HG03097 (cell line): ENCODE measurements around the gene BNC2.
"Not testable (repeated sequence)": the region's sequence is repeated elsewhere in the genome, so short reads cannot be mapped to it uniquely, and the experiment has no call there.

Experiments
- ATAC-seq: cut with Tn5 transposase; IDR thresholded peaks from one replicate; pipeline ENCODE4 v1.9.1; 2021; ENCODE audit not compliant: unreplicated experiment, low FRiP score

The BNC2 gene, protein sequence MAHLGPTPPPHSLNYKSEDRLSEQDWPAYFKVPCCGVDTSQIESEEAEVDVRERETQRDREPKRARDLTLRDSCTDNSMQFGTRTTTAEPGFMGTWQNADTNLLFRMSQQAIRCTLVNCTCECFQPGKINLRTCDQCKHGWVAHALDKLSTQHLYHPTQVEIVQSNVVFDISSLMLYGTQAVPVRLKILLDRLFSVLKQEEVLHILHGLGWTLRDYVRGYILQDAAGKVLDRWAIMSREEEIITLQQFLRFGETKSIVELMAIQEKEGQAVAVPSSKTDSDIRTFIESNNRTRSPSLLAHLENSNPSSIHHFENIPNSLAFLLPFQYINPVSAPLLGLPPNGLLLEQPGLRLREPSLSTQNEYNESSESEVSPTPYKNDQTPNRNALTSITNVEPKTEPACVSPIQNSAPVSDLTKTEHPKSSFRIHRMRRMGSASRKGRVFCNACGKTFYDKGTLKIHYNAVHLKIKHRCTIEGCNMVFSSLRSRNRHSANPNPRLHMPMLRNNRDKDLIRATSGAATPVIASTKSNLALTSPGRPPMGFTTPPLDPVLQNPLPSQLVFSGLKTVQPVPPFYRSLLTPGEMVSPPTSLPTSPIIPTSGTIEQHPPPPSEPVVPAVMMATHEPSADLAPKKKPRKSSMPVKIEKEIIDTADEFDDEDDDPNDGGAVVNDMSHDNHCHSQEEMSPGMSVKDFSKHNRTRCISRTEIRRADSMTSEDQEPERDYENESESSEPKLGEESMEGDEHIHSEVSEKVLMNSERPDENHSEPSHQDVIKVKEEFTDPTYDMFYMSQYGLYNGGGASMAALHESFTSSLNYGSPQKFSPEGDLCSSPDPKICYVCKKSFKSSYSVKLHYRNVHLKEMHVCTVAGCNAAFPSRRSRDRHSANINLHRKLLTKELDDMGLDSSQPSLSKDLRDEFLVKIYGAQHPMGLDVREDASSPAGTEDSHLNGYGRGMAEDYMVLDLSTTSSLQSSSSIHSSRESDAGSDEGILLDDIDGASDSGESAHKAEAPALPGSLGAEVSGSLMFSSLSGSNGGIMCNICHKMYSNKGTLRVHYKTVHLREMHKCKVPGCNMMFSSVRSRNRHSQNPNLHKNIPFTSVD

DNA sequence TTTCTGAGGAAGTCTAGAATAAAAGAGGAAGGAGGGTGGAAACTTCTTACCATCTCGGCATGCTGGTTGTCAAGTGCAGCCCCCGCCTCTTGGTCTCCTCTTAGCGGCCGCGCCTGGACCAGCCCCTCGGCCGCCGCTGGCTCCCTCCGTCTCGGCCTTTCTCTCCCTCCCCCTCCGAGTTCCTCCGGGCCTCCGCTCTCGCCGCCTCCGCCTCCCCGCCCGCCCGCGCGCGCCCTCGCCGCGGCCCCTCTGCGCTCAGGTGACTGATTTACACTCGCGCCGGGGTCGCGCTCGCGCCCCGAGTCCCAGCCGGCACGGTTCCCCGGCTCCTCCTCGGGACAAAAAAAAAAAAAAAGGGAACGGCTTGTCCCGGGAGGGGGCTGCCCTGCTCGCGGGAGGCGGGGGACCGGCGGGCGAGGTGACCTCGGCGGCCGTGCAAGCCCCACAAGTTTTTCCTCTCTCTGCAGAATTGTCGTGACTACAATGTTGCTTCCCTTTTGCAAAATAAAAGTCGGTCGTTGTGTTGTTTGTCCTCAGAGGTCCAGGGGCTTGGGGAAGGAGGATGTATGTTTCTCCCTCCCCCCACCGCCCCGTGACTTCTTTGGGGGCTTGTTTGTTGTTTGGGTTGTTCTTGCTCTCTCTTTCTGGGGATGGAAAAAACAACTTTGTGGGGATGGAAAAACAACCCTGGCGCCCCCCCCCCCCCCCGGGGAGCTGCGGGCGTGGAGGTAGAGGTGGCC is at the start of gene BNC2:
Gene BNC2, minus strand, starts transcription at position 75 of the 740 bp plus-strand sequence. Its CDS starts 22 bp downstream, at position 53.
- ATAC-seq, result no peak

DNA sequence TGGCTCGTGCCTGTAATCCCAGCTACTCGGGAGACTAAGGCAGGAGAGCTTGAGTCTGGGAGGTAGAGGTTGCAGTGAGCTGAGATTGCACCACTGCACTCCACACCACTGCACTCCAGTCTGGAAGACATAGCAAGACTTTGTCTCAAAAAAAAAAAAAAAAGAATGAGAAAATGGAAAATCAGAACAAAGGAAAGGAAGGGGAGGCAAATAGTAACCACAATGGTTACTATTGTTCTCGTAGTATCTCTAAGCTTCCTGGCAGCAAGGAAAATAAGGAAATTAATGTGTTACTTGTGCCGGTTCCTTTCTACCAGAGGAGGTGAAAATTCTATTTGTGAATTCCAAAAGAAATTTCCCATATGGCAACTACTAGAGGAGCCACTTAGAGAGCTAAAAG is 48.5 kb upstream of the BNC2 start:
- no peak for ATAC-seq

GRCh38 chr9:16915126-16915831 is 44.8 kb upstream of the BNC2 start:
- ATAC-seq, result no peak

- ATAC-seq, result no peak
Measured at GRCh38 chr9:16912197-16912596, 41.7 kb upstream of the BNC2 start.

DNA sequence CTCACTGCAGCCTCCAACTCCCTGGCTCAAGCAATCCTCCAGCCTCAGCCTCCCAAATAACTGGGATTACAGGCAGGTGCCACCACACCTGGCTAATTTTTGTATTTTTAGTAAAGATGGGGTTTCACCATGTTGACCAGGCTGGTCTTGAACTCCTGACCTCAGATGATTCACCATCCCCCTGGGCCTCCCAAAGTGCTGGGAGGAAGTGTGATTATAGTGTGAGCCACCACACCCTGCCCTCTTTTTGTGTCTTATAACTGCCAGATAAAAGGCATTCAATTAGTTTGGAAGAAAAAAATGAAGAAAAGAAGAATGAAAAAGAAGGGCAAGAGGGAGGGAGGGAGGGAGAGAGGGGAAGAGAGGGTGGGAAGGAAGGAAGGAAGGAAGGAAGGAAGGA is 37.7 kb upstream of the BNC2 start:
- ATAC-seq, result not testable (repeated sequence)

GRCh38 chr9:16904655-16905054 is 34.2 kb upstream of the BNC2 start:
- no peak for ATAC-seq

GRCh38 chr9:16901590-16901989 is 31.1 kb upstream of the BNC2 start:
- no peak for ATAC-seq

GRCh38 chr9:16899606-16900005 is 29.1 kb upstream of the BNC2 start:
- ATAC-seq, result no peak

DNA sequence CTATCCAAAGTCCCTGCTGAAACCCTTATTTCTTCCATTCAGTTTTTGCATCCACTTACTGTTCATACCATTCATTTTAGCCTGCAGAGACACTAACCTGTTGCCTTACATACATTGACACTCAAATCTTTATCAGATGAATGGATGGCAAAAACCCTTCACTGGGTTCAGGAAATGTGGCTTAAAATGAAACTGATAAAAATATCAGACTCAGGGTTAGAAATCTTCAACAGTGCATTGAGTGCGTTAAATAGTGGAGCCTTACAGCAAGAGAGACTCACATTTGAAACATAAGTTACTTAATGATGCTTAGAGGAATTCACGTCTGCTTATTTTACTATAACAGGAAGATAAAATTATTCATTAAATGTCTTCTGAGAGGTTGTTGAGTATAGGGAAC is 28.0 kb upstream of the BNC2 start:
- ATAC-seq, result no peak

- ATAC-seq, result no peak
Measured at GRCh38 chr9:16888594-16888993, 18.1 kb upstream of the BNC2 start.

GRCh38 chr9:16885931-16886330 is 15.5 kb upstream of the BNC2 start:
- ATAC-seq, result no peak

- ATAC-seq, result no peak
Measured at GRCh38 chr9:16884952-16885513, 14.6 kb upstream of the BNC2 start.

- no peak for ATAC-seq
Measured at GRCh38 chr9:16884373-16884772, 13.9 kb upstream of the BNC2 start.

GRCh38 chr9:16883586-16883985 is 13.1 kb upstream of the BNC2 start:
- no peak for ATAC-seq

DNA sequence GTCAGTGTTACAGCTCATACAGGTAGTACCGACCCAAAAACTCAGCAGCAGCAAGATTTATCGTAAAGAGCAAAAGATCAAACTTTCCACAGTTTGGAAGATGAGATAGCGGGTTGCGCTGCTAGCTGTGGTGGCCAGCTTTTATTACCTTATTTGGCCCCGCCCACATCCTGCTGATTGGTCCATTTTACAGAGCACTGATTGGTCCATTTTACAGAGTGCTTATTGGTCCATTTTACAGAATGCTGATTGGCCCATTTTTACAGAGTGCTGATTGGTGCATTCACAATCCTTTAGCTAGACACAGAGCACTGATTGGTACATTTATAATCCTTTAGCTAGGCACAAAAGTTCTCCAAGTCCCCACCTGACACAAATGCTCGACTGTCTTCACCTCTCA is 12.0 kb upstream of the BNC2 start:
- not testable (repeated sequence) for ATAC-seq

DNA sequence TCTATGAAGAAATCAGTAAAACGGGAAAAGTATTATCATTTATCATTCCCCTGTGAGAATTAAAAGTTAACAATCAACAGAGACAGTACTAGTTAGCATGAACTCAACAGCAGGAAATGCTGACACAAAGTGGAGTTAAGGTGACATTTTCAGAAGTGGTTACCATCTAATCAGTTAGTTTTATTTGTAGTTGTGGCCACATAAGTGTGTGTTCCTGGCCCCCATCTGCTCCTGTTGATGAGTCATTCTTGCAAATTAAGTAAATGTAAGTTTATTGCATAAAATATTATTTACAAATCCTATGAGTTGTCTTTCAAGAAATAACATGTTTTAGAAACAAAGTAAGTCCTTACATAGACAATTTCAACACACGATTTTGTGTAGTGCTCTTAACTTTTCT is 8.9 kb upstream of the BNC2 start:
- no peak for ATAC-seq

DNA sequence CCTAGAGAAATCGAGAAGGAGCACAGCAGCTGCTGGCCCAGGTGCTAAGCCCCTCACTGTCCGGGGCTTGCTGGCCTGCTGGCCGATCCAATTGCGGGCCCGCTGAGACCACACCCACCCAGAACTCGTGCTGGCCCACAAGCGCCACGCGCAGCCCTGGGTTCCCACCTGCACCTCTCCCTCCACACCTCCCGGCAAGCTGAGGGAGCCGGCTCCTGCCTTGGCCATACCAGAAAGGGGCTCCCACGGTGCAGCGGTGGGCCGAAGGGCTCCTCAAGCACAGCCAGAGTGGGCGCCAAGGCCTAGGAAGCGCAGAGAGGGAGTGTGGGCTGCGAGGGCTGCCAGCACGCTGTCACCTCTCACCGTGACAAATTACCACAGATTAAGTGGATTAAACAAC is 6.8 kb upstream of the BNC2 start:
- ATAC-seq, result no peak

DNA sequence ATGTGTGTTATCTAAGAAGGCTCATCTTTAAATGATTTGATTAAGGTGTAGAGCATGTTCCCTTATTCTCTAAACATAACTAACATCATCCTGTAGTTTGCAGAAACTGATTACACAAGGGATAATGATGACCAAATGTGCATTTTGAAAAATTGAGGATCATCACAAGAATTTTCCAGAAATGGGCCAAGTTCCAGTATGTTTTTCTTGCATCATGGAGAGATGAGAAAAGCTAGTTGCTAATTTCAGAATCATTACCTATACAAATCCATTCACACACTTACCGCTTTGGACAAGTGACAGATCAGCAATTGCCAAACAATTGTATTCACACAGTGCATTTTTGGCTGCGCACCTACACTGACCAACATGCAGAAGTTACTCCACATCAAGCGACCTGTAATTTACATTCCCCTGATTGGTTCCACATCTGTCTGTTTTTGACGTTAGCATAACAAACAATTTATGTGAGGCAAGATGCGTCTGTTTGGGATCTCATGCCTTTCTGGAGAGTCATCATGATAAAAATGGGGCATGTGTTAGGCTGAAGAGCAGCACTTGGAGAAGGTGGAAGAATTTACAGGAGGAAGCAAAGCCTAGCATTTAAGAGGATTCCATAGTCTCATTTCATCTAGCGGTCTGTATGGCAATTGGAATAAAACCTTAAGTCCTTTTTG is 2.8 kb upstream of the BNC2 start:
- ATAC-seq, result no peak
